ENCODE results near the gene ALB.

GRCh38 chr4:73437558-73437956 lies 33.5 kb downstream of the ALB start:
- TF ChIP-seq, protein P1, sequence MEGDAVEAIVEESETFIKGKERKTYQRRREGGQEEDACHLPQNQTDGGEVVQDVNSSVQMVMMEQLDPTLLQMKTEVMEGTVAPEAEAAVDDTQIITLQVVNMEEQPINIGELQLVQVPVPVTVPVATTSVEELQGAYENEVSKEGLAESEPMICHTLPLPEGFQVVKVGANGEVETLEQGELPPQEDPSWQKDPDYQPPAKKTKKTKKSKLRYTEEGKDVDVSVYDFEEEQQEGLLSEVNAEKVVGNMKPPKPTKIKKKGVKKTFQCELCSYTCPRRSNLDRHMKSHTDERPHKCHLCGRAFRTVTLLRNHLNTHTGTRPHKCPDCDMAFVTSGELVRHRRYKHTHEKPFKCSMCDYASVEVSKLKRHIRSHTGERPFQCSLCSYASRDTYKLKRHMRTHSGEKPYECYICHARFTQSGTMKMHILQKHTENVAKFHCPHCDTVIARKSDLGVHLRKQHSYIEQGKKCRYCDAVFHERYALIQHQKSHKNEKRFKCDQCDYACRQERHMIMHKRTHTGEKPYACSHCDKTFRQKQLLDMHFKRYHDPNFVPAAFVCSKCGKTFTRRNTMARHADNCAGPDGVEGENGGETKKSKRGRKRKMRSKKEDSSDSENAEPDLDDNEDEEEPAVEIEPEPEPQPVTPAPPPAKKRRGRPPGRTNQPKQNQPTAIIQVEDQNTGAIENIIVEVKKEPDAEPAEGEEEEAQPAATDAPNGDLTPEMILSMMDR (IDR thresholded peaks at IDR 0.05; ENCODE audit: insufficient read depth, low read length) = no peak
- no peak for TF ChIP-seq POLR2AphosphoS5 (IDR thresholded peaks at IDR 0.05; ENCODE audit: low read depth)

Data from HL-60 (cell line).